Smooth muscle cell (in vitro differentiated cells): ENCODE data around the gene APBB2. TPM values are rescaled to one million over a fixed set of nuclear protein-coding genes. Genes with fewer than 3 reads are reported as not detected.
A peak's percentile ranks its signal among the peaks of the same experiment; 100 is the strongest.

Source experiments
- DNase-seq: peaks from one replicate; lab custom pipeline; 2025; ENCODE audit not compliant: unreplicated experiment; lab: John Stamatoyannopoulos, UW
- H2AFZ ChIP-seq: fragments of 200-600 bp; sonication (generic); 2 replicates; pipeline ENCODE4 v1.6.0; 2016; ENCODE audit warnings: antibody characterized with exemption, low read depth, mild to moderate bottlenecking
- H3F3A ChIP-seq: fragments of 200-600 bp; sonication (generic); 2 replicates; pipeline ENCODE4 v1.6.0; 2017; ENCODE audit warnings: antibody characterized with exemption, low read depth
- H3K27ac ChIP-seq: fragments of 200-600 bp; sonication (generic); 2 replicates; pipeline ENCODE4 v1.5.1; 2016; ENCODE audit warnings: low read depth, mild to moderate bottlenecking
- H3K27me3 ChIP-seq: fragments of 200-600 bp; sonication (generic); 2 replicates; pipeline ENCODE4 v1.6.1; 2016; ENCODE audit warnings: low read depth, mild to moderate bottlenecking
- H3K36me3 ChIP-seq: fragments of 200-600 bp; sonication (generic); 2 replicates; pipeline ENCODE4 v1.5.1; 2016; ENCODE audit warnings: low read depth
- H3K4me1 ChIP-seq: fragments of 200-600 bp; sonication (generic); 2 replicates; pipeline ENCODE4 v1.5.1; 2016; ENCODE audit warnings: low read depth
- H3K4me2 ChIP-seq: fragments of 200-600 bp; sonication (generic); 2 replicates; pipeline ENCODE4 v1.6.0; 2016; ENCODE audit warnings: mild to moderate bottlenecking
- H3K4me3 ChIP-seq: fragments of 200-600 bp; sonication (generic); 2 replicates; pipeline ENCODE4 v1.5.1; 2016; ENCODE audit warnings: mild to moderate bottlenecking
- H3K79me2 ChIP-seq: fragments of 200-600 bp; sonication (generic); 2 replicates; pipeline ENCODE4 v1.6.0; 2016; ENCODE audit warnings: low read depth, mild to moderate bottlenecking
- H3K9ac ChIP-seq: fragments of 200-600 bp; sonication (generic); 2 replicates; pipeline ENCODE4 v1.6.0; 2016; ENCODE audit warnings: low read depth
- H3K9me3 ChIP-seq: fragments of 200-600 bp; sonication (generic); replicated peaks from 2 replicates; pipeline ENCODE4 v1.5.1; 2016; ENCODE audit warnings: low read depth
- H4K20me1 ChIP-seq: fragments of 200-600 bp; sonication (generic); 2 replicates; pipeline ENCODE4 v1.6.0; 2016; ENCODE audit warnings: low read depth
- CTCF ChIP-seq: fragments of 200-600 bp; sonication (generic); IDR thresholded peaks from 2 replicates; pipeline ENCODE4 v1.5.1; 2017; ENCODE audit warnings: borderline replicate concordance, mild to moderate bottlenecking, antibody characterized with exemption; ENCODE audit not compliant: insufficient read depth, poor library complexity, severe bottlenecking
- WGBS: methylation state at CpG from one replicate; pipeline ENCODE4 v1.1.7; 2016; ENCODE audit warnings: low lambda C conversion rate; 5-methylcytosine and 5-hydroxymethylcytosine counted together
- polyA plus RNA-seq: library from polyadenylated mRNA; unstranded; fragments of >200 nt; fragmentation: Nextera tagmentation; extraction: Ambion mirVana; gene quantifications from 2 replicates; pipeline ENCODE4 v1.2.1, GENCODE V29; 2016
- total RNA-seq: library from RNA; depleted of rRNA; stranded (reverse); fragments of >200 nt; gene quantifications from 2 replicates; pipeline ENCODE4 v1.2.3, GENCODE V29; 2014

Gene APBB2
- total and polyA plus RNA-seq, 2 experiments from 2014 or later, result 22.1 to 60.9 TPM

GRCh38 chr4:41172786-41173185 lies 41.6 kb downstream of the APBB2 start:
- Histone ChIP-seq H3K4me2 (no peak overlapping the region), H3F3A (peaks cover 26% of the 10 kb centered on the region), H3K4me1 (peaks cover 18% of the 10 kb centered on the region), H3K27ac (peak overlapping the region; percentile 9), H3K79me2 (peaks cover 88% of the 10 kb centered on the region), H3K27me3 (no peaks in the 10 kb centered on the region), H3K9me3 (no peaks in the 10 kb centered on the region), H3K9ac (no peak overlapping the region), H3K36me3 (no peaks in the 10 kb centered on the region), H2AFZ (no peak overlapping the region), H3K4me3 (no peak overlapping the region), H4K20me1 (peaks cover 15% of the 10 kb centered on the region)
- 85% methylated on average over 2 of the region's 2 CpGs for WGBS
- DNase-seq, result no peak
- TF ChIP-seq CTCF, result no peak

GRCh38 chr4:41169256-41169800 lies 45.0 kb downstream of the APBB2 start:
- WGBS, result 90% methylated on average over 4 of the region's 4 CpGs
- peaks cover 8% of the 10 kb centered on the region for H3K4me1 ChIP-seq
- H3K4me2 ChIP-seq, result no peak overlapping the region
- no peak overlapping the region for H3K9ac ChIP-seq
- no peak overlapping the region for H3K27ac ChIP-seq
- H2AFZ ChIP-seq, result no peak overlapping the region
- peaks cover 1% of the 10 kb centered on the region for H3F3A ChIP-seq
- H3K36me3 ChIP-seq, result no peaks in the 10 kb centered on the region
- no peak overlapping the region for H3K4me3 ChIP-seq
- no peaks in the 10 kb centered on the region for H3K27me3 ChIP-seq
- peaks cover 96% of the 10 kb centered on the region for H3K79me2 ChIP-seq
- peaks cover 25% of the 10 kb centered on the region for H4K20me1 ChIP-seq
- DNase-seq, result no peak
- no peak for TF ChIP-seq CTCF
- H3K9me3 ChIP-seq, result no peaks in the 10 kb centered on the region

- Histone ChIP-seq H3K4me1 (peaks cover 8% of the 10 kb centered on the region), H3F3A (no peaks in the 10 kb centered on the region), H4K20me1 (peaks cover 25% of the 10 kb centered on the region), H3K4me2 (no peak overlapping the region), H3K4me3 (no peak overlapping the region), H2AFZ (no peak overlapping the region), H3K79me2 (peaks cover 96% of the 10 kb centered on the region), H3K9ac (no peak overlapping the region), H3K27me3 (no peaks in the 10 kb centered on the region), H3K36me3 (no peaks in the 10 kb centered on the region), H3K27ac (no peak overlapping the region), H3K9me3 (no peaks in the 10 kb centered on the region)
- WGBS, result 89% methylated on average over 4 of the region's 4 CpGs
- no peak for DNase-seq
- TF ChIP-seq CTCF, result no peak
Observed at GRCh38 chr4:41167191-41167590, 47.2 kb downstream of the APBB2 start.

GRCh38 chr4:41164405-41164804 lies 49.9 kb downstream of the APBB2 start:
- H3K4me1 ChIP-seq, result peaks cover 3% of the 10 kb centered on the region
- no peaks in the 10 kb centered on the region for H3K27me3 ChIP-seq
- no peaks in the 10 kb centered on the region for H3K9me3 ChIP-seq
- no peak overlapping the region for H3K9ac ChIP-seq
- WGBS, result 89% methylated on average over 2 of the region's 2 CpGs
- H4K20me1 ChIP-seq, result peaks cover 26% of the 10 kb centered on the region
- no peak overlapping the region for H3K27ac ChIP-seq
- no peaks in the 10 kb centered on the region for H3K36me3 ChIP-seq
- peaks cover 75% of the 10 kb centered on the region for H3K79me2 ChIP-seq
- no peak for DNase-seq
- no peak overlapping the region for H2AFZ ChIP-seq
- TF ChIP-seq CTCF, result no peak
- H3K4me2 ChIP-seq, result no peak overlapping the region
- no peak overlapping the region for H3K4me3 ChIP-seq
- H3F3A ChIP-seq, result peaks cover 9% of the 10 kb centered on the region
